SK-N-SH (cell line): ENCODE data around the gene ARHGAP42. TPM values are rescaled to one million over a fixed set of nuclear protein-coding genes. Genes with fewer than 3 reads are reported as not detected.

Experiments used
- CTCF ChIA-PET: fragments of 300-600, 350-600 bp; formaldehyde crosslinking; extraction: SDS; loops from one replicate; lab custom pipeline; 2021; lab: Yijun Ruan, JAX
- POLR2A ChIA-PET: fragments of 350-600 bp; sonication (Branson Sonifier 250); formaldehyde crosslinking; extraction: SDS; loops from one replicate; lab custom pipeline; 2020; ENCODE audit warnings: antibody characterized with exemption, inconsistent platforms; lab: Yijun Ruan, JAX
- DNase-seq: peaks from one replicate; pipeline ENCODE4 v3.0.0; 2012
- H2AFZ ChIP-seq: fragments of 200-600 bp; sonication (generic); 2 replicates; pipeline ENCODE4 v1.8.1; 2016; ENCODE audit warnings: antibody characterized with exemption, mild to moderate bottlenecking, low read depth
- H3F3A ChIP-seq: fragments of 200-600 bp; sonication (generic); replicated peaks from 2 replicates; pipeline ENCODE3; 2016; ENCODE audit warnings: antibody characterized with exemption, mild to moderate bottlenecking; ENCODE audit not compliant: insufficient read depth
- H3K27ac ChIP-seq, 2 experiments: fragments of 200-500 bp in 1 of 2; fragments of 200-600 bp in 1 of 2; sonication (Bioruptor generic) in 1 of 2; sonication (generic), shearing (Covaris generic) in 1 of 2; 2 replicates each; pipeline versions ENCODE4 v1.5.1 to v1.6.1; 2014 to 2016; ENCODE audit warnings: low read depth in 2 of 2, inconsistent platforms in 1 of 2, low read length in 1 of 2, mild to moderate bottlenecking in 1 of 2, mixed read lengths in 1 of 2
- H3K27me3 ChIP-seq: fragments of 200-600 bp; sonication (generic), shearing (Covaris generic); 2 replicates; pipeline ENCODE4 v1.6.1; 2016; ENCODE audit warnings: mixed run types; ENCODE audit not compliant: insufficient read depth
- H3K36me3 ChIP-seq, 2 experiments: fragments of 200-500 bp in 1 of 2; fragments of 200-600 bp in 1 of 2; sonication (Bioruptor generic) in 1 of 2; sonication (generic) in 1 of 2; replicated peaks in 1 of 2; 2 replicates each; pipeline versions ENCODE3 to v1.5.1; 2014 to 2016; ENCODE audit warnings: low read length in 1 of 2, mild to moderate bottlenecking in 1 of 2; ENCODE audit not compliant: insufficient read depth in 2 of 2, control insufficient read depth in 1 of 2
- H3K4me1 ChIP-seq, 2 experiments: fragments of 200-500 bp in 1 of 2; fragments of 200-600 bp in 1 of 2; sonication (Bioruptor generic) in 1 of 2; sonication (generic), shearing (Covaris generic) in 1 of 2; 2 replicates each; pipeline versions ENCODE4 v1.5.1 to v1.6.1; 2014 to 2016; ENCODE audit warnings: low read depth in 1 of 2, low read length in 1 of 2, mixed run types in 1 of 2; ENCODE audit not compliant: insufficient read depth in 2 of 2, control insufficient read depth in 1 of 2
- H3K4me2 ChIP-seq: fragments of 200-600 bp; sonication (generic), shearing (Covaris generic); 2 replicates; pipeline ENCODE4 v1.6.1; 2017; ENCODE audit warnings: mixed run types
- H3K4me3 ChIP-seq, 2 experiments: fragments of 200-500 bp in 1 of 2; fragments of 200-600 bp in 1 of 2; sonication (Bioruptor generic) in 1 of 2; sonication (generic), shearing (Covaris generic) in 1 of 2; 2 replicates each; pipeline versions ENCODE4 v1.5.1 to v1.8.1; 2014 to 2016; ENCODE audit warnings: low read depth in 2 of 2, inconsistent platforms in 1 of 2, low read length in 1 of 2, mild to moderate bottlenecking in 1 of 2, mixed read lengths in 1 of 2, moderate library complexity in 1 of 2
- H3K79me2 ChIP-seq: fragments of 200-600 bp; sonication (generic); 2 replicates; pipeline ENCODE4 v1.8.1; 2017; ENCODE audit warnings: mild to moderate bottlenecking; ENCODE audit not compliant: insufficient read depth
- H3K9ac ChIP-seq: fragments of 200-600 bp; sonication (generic); 2 replicates; pipeline ENCODE4 v1.6.1; 2017; ENCODE audit warnings: mixed run types
- H3K9me2 ChIP-seq: fragments of 200-600 bp; sonication (generic); 2 replicates; pipeline ENCODE4 v1.6.1; 2017; ENCODE audit warnings: mixed run types
- H3K9me3 ChIP-seq: fragments of 200-600 bp; sonication (generic); 2 replicates; pipeline ENCODE4 v1.6.1; 2017; ENCODE audit warnings: mixed run types, mild to moderate bottlenecking, moderate library complexity
- H4K20me1 ChIP-seq: fragments of 200-600 bp; sonication (generic); 2 replicates; pipeline ENCODE4 v1.6.1; 2017; ENCODE audit warnings: mild to moderate bottlenecking, mixed run types; ENCODE audit not compliant: insufficient read depth
- CHD2 ChIP-seq: fragments of 150-350 bp; IDR thresholded peaks from 2 replicates; pipeline ENCODE4 v1.6.1; 2018; ENCODE audit warnings: low read length; ENCODE audit not compliant: partially characterized antibody
- EZH2phosphoT487 ChIP-seq: fragments of 200-600 bp; sonication (generic); IDR thresholded peaks from 2 replicates; pipeline ENCODE4 v1.6.1; 2017; ENCODE audit warnings: low read depth, mixed run types, mild to moderate bottlenecking, antibody characterized with exemption, moderate library complexity, borderline replicate concordance
- FOSL2 ChIP-seq: IDR thresholded peaks from 2 replicates; pipeline ENCODE4 v1.4.0; 2012; ENCODE audit warnings: low read depth, mild to moderate bottlenecking, moderate library complexity, borderline replicate concordance
- FOXJ3 ChIP-seq: sonication (generic); formaldehyde crosslinking; IDR thresholded peaks from 2 replicates; pipeline ENCODE4 v1.5.1; 2020; ENCODE audit warnings: mild to moderate bottlenecking, missing genetic modification reagents
- GABPA ChIP-seq: IDR thresholded peaks from 2 replicates; pipeline ENCODE4 v1.4.0; 2012; ENCODE audit warnings: low read depth, mild to moderate bottlenecking
- GATA2 ChIP-seq: sonication (generic); formaldehyde crosslinking; IDR thresholded peaks from 2 replicates; pipeline ENCODE4 v1.5.0; 2020; ENCODE audit warnings: mild to moderate bottlenecking, missing genetic modification reagents
- MAX ChIP-seq: IDR thresholded peaks from 2 replicates; pipeline ENCODE4 v1.4.0; 2012; ENCODE audit warnings: low read depth
- MEF2A ChIP-seq: IDR thresholded peaks from 2 replicates; pipeline ENCODE4 v1.4.0; 2012; ENCODE audit warnings: low read depth, borderline replicate concordance
- NFIC ChIP-seq: IDR thresholded peaks from 2 replicates; pipeline ENCODE4 v1.4.0; 2012; ENCODE audit warnings: borderline replicate concordance
- NRF1 ChIP-seq: IDR thresholded peaks from 2 replicates; pipeline ENCODE4 v1.6.1; 2012; ENCODE audit warnings: low read depth, mild to moderate bottlenecking, low read length
- POLR2AphosphoS5 ChIP-seq: IDR thresholded peaks from 2 replicates; pipeline ENCODE4 v1.6.1; 2012; ENCODE audit warnings: low read depth, low read length
- RAD21 ChIP-seq: IDR thresholded peaks from 2 replicates; pipeline ENCODE4 v1.6.1; 2012; ENCODE audit warnings: mild to moderate bottlenecking, low read length
- RFX5 ChIP-seq: IDR thresholded peaks from 2 replicates; pipeline ENCODE4 v1.6.1; 2012; ENCODE audit warnings: mild to moderate bottlenecking, improper control_type of control experiment, low read length
- RXRA ChIP-seq: IDR thresholded peaks from 2 replicates; pipeline ENCODE4 v1.4.0; 2012; ENCODE audit warnings: low read depth, mild to moderate bottlenecking, borderline replicate concordance
- SMC3 ChIP-seq: IDR thresholded peaks from 2 replicates; pipeline ENCODE4 v1.6.1; 2012; ENCODE audit warnings: low read depth, low read length, improper control_type of control experiment
- TAF1 ChIP-seq: IDR thresholded peaks from 2 replicates; pipeline ENCODE4 v1.6.1; 2012; ENCODE audit warnings: low read depth, mild to moderate bottlenecking, low read length, moderate library complexity, borderline replicate concordance
- TEAD4 ChIP-seq: IDR thresholded peaks from 2 replicates; pipeline ENCODE4 v1.4.0; 2012; ENCODE audit warnings: mild to moderate bottlenecking, borderline replicate concordance; ENCODE audit not compliant: insufficient read depth
- YY1 ChIP-seq: IDR thresholded peaks from 2 replicates; pipeline ENCODE4 v1.4.0; 2012; ENCODE audit warnings: low read depth, mild to moderate bottlenecking
- ZBTB33 ChIP-seq: IDR thresholded peaks from 2 replicates; pipeline ENCODE4 v1.4.0; 2012; ENCODE audit warnings: low read depth, borderline replicate concordance
- WGBS: methylation state at CpG from one replicate; pipeline ENCODE4 v1.1.6; 2017; ENCODE audit warnings: low lambda C conversion rate; 5-methylcytosine and 5-hydroxymethylcytosine counted together
- polyA plus RNA-seq, 3 experiments: library from polyadenylated mRNA; depleted of rRNA; stranded (reverse); fragments of >200 nt; gene quantifications; 2 replicates each; pipeline ENCODE4 v1.2.3, GENCODE V29; 2012
- TF ChIP-seq, protein P1 (sequence below): fragments of 200-600 bp; sonication (generic); IDR thresholded peaks from 2 replicates; pipeline ENCODE4 v1.6.1; 2017; ENCODE audit warnings: antibody characterized with exemption, mild to moderate bottlenecking, moderate library complexity
- TF ChIP-seq, protein P2 (sequence below): IDR thresholded peaks from 2 replicates; pipeline ENCODE4 v1.4.0; 2012; ENCODE audit warnings: low read depth, borderline replicate concordance

ARHGAP42 gene
- polyA plus RNA-seq, 1 of the 3 experiments (the other 2 are of a cell fraction), result 0.02 TPM

DNA sequence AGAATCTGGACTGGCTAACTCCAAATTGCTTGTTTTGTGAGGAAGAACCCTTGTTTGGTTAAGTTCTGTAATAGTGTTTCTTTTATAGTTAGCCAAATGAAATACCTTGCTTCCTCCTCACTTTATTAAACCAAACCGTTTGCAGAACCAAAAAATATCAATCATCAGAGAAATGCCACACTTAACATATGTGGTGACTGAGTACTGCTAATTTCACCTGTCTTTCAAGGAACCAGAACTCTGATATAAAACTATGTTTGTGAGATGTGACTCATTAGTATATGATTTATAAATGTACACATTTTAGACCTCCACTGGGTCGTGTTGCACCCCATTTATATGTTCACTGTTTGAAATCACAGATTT, 322.6 kb downstream of the ARHGAP42 start:
- H3K79me2 ChIP-seq, result no peaks in the 10 kb centered on the region
- H3K9me2 ChIP-seq, result no peaks in the 10 kb centered on the region; the same call in 1 of the 2 replicates
- TF ChIP-seq RFX5, result no peak
- no peak for TF ChIP-seq GABPA
- no peak for TF ChIP-seq MEF2A
- TF ChIP-seq NFIC, result no peak
- no peak for TF ChIP-seq NRF1
- no peak for TF ChIP-seq FOSL2
- TF ChIP-seq MAX, result no peak
- TF ChIP-seq SMC3, result no peak
- TF ChIP-seq, protein P1, sequence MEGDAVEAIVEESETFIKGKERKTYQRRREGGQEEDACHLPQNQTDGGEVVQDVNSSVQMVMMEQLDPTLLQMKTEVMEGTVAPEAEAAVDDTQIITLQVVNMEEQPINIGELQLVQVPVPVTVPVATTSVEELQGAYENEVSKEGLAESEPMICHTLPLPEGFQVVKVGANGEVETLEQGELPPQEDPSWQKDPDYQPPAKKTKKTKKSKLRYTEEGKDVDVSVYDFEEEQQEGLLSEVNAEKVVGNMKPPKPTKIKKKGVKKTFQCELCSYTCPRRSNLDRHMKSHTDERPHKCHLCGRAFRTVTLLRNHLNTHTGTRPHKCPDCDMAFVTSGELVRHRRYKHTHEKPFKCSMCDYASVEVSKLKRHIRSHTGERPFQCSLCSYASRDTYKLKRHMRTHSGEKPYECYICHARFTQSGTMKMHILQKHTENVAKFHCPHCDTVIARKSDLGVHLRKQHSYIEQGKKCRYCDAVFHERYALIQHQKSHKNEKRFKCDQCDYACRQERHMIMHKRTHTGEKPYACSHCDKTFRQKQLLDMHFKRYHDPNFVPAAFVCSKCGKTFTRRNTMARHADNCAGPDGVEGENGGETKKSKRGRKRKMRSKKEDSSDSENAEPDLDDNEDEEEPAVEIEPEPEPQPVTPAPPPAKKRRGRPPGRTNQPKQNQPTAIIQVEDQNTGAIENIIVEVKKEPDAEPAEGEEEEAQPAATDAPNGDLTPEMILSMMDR, result no peak
- TF ChIP-seq ZBTB33, result no peak
- TF ChIP-seq TAF1, result no peak
- no peak for TF ChIP-seq TEAD4
- no peak for TF ChIP-seq YY1
- TF ChIP-seq GATA2 (CRISPR knock-in tag), result no peak
- TF ChIP-seq, all 33 proteins: peak for 0
- no peak overlapping the region for H3K9ac ChIP-seq
- no peak overlapping the region for H3K27ac ChIP-seq
- no peaks in the 10 kb centered on the region for H3K4me1 ChIP-seq
- CTCF ChIA-PET, result no interaction called here
- H3K27me3 ChIP-seq, result no peaks in the 10 kb centered on the region
- no peak overlapping the region for H2AFZ ChIP-seq
- 0% methylated on average over 2 of the region's 2 CpGs for WGBS
- POLR2A ChIA-PET, result no interaction called here
- DNase-seq, result no peak
- no peak overlapping the region for H3K4me2 ChIP-seq
- H3K4me3 ChIP-seq, result no peak overlapping the region
- no peaks in the 10 kb centered on the region for H3F3A ChIP-seq
- no peaks in the 10 kb centered on the region for H3K9me3 ChIP-seq
- H4K20me1 ChIP-seq, result no peaks in the 10 kb centered on the region
- H3K36me3 ChIP-seq, result no peaks in the 10 kb centered on the region

DNA sequence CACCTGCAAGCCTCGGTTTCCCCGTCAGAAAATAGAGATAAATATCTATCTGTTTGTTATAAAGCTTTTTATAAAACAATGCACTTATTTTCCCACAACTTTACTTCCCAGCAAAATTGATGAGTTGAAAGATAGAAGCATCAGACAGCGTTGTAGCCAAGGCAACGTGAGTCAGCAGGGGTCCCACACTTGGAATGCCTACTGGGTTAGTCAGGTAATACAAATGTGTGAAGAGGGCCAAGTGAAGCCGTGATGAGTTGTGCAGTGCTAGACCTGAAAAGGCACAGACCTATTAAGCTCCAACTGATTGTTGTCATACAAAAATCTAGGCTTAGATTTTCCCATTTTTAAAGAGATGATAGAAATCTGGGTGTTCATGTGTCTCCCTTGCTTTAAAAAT, 323.8 kb downstream of the ARHGAP42 start:
- H3K4me3 ChIP-seq, result no peak overlapping the region
- no peaks in the 10 kb centered on the region for H3K9me3 ChIP-seq
- ChIA-PET POLR2A (no interaction called here), CTCF (no interaction called here)
- no peak for DNase-seq
- no peaks in the 10 kb centered on the region for H3K36me3 ChIP-seq
- no peak overlapping the region for H3K4me2 ChIP-seq
- no peaks in the 10 kb centered on the region; the same call in 1 of the 2 replicates for H3K9me2 ChIP-seq
- WGBS, result 3% methylated on average over 5 of the region's 5 CpGs
- H3K9ac ChIP-seq, result no peak overlapping the region
- H3F3A ChIP-seq, result no peaks in the 10 kb centered on the region
- H3K79me2 ChIP-seq, result no peaks in the 10 kb centered on the region
- H4K20me1 ChIP-seq, result no peaks in the 10 kb centered on the region
- no peaks in the 10 kb centered on the region for H3K27me3 ChIP-seq
- TF ChIP-seq RAD21 (no peak), EZH2phosphoT487 (no peak), MEF2A (no peak), FOXJ3 (CRISPR knock-in tag) (no peak), POLR2AphosphoS5 (no peak), SMC3 (no peak), RXRA (no peak), CHD2 (no peak), YY1 (no peak)
- TF ChIP-seq, protein P1, result no peak
- TF ChIP-seq, protein P2, sequence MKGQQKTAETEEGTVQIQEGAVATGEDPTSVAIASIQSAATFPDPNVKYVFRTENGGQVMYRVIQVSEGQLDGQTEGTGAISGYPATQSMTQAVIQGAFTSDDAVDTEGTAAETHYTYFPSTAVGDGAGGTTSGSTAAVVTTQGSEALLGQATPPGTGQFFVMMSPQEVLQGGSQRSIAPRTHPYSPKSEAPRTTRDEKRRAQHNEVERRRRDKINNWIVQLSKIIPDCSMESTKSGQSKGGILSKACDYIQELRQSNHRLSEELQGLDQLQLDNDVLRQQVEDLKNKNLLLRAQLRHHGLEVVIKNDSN, result no peak
- TF ChIP-seq, all 33 proteins: peak for 0
- no peak overlapping the region for H3K27ac ChIP-seq
- H2AFZ ChIP-seq, result no peak overlapping the region
- no peaks in the 10 kb centered on the region for H3K4me1 ChIP-seq
